ENCODE results near the gene NONO.
"Not testable (repeated sequence)": the region's sequence is repeated elsewhere in the genome, so short reads cannot be mapped to it uniquely, and the experiment has no call there.

NONO gene

DNA sequence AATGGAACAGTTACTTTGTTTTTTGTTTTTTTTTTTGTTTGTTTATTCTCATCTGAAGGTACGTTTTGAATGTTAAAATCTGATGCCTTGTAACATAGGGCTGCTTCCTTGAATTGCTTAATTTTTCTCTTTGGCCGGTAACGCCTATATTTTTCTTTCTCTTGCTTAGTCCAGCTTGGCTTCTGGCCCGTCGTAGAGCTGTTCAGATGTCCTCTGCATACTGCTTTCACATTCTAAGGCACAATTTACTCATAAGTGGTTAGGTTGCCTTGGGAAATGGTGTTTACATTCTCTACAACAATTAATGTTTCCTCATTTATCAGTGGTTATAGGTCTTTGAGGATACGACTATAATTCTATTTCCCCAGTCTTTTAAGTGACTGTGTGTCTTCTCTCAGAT is 7.9 kb downstream of the NONO start:
- ChIA-PET CTCF (no interaction called here), POLR2A (no interaction called here)
- TF ChIP-seq, protein P1, sequence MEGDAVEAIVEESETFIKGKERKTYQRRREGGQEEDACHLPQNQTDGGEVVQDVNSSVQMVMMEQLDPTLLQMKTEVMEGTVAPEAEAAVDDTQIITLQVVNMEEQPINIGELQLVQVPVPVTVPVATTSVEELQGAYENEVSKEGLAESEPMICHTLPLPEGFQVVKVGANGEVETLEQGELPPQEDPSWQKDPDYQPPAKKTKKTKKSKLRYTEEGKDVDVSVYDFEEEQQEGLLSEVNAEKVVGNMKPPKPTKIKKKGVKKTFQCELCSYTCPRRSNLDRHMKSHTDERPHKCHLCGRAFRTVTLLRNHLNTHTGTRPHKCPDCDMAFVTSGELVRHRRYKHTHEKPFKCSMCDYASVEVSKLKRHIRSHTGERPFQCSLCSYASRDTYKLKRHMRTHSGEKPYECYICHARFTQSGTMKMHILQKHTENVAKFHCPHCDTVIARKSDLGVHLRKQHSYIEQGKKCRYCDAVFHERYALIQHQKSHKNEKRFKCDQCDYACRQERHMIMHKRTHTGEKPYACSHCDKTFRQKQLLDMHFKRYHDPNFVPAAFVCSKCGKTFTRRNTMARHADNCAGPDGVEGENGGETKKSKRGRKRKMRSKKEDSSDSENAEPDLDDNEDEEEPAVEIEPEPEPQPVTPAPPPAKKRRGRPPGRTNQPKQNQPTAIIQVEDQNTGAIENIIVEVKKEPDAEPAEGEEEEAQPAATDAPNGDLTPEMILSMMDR (IDR thresholded peaks at IDR 0.05; ENCODE audit: control extremely low read depth, extremely low read depth, low read depth, missing control alignments), result no peak
- no peak for DNase-seq (ENCODE audit: extremely low spot score)

DNA sequence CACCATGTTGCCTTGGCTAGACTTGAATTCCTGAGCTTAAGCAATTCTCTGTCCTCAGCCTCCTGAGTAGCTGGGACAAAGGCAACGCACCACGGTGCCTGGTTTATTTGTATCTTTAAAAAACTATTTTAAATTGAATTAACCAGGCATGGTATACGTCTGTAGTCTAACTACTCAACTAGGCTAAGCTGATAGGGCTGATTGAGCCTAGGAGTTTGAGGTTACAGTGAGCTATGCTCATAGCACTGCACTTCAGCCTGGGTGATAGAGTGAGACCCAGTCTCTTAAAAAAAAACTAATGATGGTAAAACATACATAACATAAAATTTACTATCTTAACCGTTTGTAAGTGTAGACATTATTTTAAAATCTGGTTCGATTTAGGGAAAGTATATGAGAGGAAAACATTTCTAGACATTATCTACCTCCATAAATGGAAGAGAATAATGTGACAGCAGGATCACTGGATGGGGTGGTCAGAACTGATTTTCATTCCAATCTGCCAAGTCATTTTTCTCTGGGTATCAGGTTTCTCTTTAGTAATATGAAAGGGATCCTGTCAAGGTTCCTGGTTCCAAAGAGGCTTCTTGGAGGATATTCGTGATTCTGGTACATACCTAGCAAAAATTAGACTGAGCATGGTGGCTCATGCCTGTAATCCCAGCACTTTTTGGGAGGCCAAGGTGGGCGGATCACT is 9.4 kb downstream of the NONO start:
- ChIA-PET POLR2A (no interaction called here), CTCF (no interaction called here)
- no peak for DNase-seq (ENCODE audit: extremely low spot score)
- TF ChIP-seq, protein P1 (IDR thresholded peaks at IDR 0.05; ENCODE audit: control extremely low read depth, extremely low read depth, low read depth, missing control alignments), result no peak

DNA sequence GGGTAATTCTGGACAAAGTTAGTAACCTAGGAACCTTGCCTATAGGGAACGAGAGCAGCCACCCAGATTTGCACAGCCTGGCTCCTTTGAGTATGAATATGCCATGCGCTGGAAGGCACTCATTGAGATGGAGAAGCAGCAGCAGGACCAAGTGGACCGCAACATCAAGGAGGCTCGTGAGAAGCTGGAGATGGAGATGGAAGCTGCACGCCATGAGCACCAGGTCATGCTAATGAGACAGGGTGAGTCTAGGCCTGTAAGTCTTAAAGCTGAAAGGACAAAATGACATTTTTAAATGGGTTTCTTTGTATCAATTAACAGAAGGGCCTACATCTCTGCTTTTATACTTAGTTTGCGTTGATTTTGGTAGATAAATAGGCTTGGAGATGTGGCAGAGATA is 13.4 kb downstream of the NONO start:
- TF ChIP-seq, protein P1 (IDR thresholded peaks at IDR 0.05; ENCODE audit: control extremely low read depth, extremely low read depth, low read depth, missing control alignments), result no peak
- POLR2A ChIA-PET, result interaction anchor here (1.6 kb wide), 1 partner anchor 13 kb away, joined by 4 read pairs; the partner anchor contains the start of gene NONO
- DNase-seq (ENCODE audit: extremely low spot score), result no peak
- CTCF ChIA-PET, result no interaction called here

DNA sequence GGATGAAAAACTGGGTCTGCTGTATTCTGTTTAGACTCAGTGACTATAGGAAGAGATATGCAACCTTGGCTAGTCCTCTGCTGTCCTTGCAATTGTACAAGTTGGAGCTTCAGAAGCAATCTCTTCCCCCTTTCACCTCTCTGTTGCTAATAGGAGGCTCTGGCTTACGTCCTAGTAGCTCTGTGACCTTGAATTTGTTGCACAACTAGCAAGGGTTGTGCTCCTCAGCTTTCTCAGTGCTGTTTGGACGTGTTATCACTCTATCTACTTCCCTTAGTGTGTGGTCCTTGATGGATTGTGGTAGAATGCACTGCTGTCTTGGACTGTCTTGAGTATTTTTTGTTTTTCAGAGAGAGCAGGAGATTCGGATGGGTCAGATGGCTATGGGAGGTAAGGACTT is 14.7 kb downstream of the NONO start:
- TF ChIP-seq, protein P1 (IDR thresholded peaks at IDR 0.05; ENCODE audit: control extremely low read depth, extremely low read depth, low read depth, missing control alignments), result no peak
- POLR2A ChIA-PET, result interaction anchor here (1.6 kb wide), 1 partner anchor 14 kb away, joined by 4 read pairs; the partner anchor contains the start of gene NONO
- CTCF ChIA-PET, result no interaction called here
- DNase-seq (ENCODE audit: extremely low spot score), result no peak

DNA sequence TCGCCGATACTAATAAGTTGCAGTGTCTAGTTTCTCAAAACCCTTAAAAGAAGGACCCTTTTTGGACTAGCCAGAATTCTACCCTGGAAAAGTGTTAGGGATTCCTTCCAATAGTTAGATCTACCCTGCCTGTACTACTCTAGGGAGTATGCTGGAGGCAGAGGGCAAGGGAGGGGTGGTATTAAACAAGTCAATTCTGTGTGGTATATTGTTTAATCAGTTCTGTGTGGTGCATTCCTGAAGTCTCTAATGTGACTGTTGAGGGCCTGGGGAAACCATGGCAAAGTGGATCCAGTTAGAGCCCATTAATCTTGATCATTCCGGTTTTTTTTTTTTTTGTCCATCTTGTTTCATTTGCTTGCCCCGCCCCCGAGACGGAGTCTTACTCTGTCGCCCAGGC is 16.6 kb downstream of the NONO start:
- DNase-seq (ENCODE audit: extremely low spot score); CTCF ChIA-PET; POLR2A ChIA-PET: not testable (repeated sequence)

DNA sequence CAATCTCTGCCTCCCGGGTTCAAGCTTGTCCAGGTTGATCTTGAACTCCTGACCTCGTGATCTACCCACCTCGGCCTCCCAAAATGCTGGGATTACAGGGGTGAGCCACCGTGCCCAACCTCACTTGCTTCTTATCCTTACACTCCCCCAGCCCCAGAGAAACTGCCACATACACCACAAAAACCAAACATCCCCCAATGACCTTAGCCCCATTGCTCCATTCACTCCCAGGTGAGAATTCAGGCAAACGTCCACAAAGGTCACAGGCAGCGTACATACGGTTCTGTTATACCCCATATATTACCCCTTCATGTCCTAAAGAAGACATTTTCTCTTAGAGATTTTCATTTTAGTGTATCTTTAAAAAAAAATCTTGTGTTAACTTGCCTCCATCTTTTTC is 17.1 kb downstream of the NONO start:
- POLR2A ChIA-PET; DNase-seq (ENCODE audit: extremely low spot score); CTCF ChIA-PET: not testable (repeated sequence)

DNA sequence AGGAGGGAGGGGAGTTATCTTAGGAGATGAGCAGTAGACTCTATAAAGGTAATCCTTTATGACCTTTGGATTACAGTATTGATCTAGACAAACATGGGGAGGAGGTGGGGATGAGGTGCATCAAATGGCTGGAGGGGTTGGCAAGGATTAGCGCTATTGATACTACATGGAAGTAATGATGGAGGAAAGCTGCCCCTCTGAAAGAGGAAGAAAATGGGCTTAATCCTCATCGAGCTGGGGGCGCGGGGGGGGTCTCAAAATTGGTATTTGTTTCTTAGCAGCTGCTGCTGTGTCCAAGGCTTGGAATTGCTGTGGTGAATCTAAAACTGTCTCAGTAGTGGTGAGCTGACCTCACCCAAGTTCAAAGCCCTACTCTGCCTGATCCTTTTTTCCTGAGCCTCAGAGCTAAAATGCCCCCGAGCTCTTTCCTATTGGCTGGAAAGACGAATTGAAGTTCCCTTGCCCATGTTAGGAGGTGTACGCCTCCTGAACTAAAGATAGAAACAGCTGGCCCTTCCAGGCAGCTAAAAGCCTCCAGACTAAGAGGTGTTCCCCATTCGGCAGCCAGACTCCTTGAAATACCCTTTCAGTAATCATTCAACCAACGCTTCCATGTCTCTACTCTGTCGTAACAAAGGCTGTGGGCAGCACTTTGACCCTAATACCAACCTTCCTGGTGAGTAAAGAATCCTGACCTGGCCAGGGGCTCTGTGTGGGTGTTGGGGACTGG is 17.9 kb downstream of the NONO start, which contains the start of gene ITGB1BP2:
Gene ITGB1BP2, plus strand, starts transcription at position 556 of the 730 bp plus-strand sequence. Its CDS starts 57 bp downstream, at position 613.
- ChIA-PET CTCF (no interaction called here), POLR2A (interaction anchor here (1.1 kb wide), 1 partner anchor 18 kb away, joined by 4 read pairs; the partner anchor contains the start of gene NONO)
- DNase-seq (ENCODE audit: extremely low spot score), result no peak
- TF ChIP-seq, protein P1 (IDR thresholded peaks at IDR 0.05; ENCODE audit: control extremely low read depth, extremely low read depth, low read depth, missing control alignments), result no peak
